ENCODE measurements around the gene BACE1-AS. TPM values are rescaled to one million over a fixed set of nuclear protein-coding genes. Genes with fewer than 3 reads are reported as not detected.

Gene BACE1-AS
- total and polyA plus RNA-seq, 12 donors = 4.0 to 35.1 (median 7.5) TPM

- WGBS, 4 donors = 49 to 81% (median 65%) methylated on average over 2 of the region's 2 CpGs
- TF ChIP-seq, protein P1, sequence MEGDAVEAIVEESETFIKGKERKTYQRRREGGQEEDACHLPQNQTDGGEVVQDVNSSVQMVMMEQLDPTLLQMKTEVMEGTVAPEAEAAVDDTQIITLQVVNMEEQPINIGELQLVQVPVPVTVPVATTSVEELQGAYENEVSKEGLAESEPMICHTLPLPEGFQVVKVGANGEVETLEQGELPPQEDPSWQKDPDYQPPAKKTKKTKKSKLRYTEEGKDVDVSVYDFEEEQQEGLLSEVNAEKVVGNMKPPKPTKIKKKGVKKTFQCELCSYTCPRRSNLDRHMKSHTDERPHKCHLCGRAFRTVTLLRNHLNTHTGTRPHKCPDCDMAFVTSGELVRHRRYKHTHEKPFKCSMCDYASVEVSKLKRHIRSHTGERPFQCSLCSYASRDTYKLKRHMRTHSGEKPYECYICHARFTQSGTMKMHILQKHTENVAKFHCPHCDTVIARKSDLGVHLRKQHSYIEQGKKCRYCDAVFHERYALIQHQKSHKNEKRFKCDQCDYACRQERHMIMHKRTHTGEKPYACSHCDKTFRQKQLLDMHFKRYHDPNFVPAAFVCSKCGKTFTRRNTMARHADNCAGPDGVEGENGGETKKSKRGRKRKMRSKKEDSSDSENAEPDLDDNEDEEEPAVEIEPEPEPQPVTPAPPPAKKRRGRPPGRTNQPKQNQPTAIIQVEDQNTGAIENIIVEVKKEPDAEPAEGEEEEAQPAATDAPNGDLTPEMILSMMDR (IDR thresholded peaks at IDR 0.05) = no peak
- TF ChIP-seq POLR2A (IDR thresholded peaks at IDR 0.05) = no peak
- intact Hi-C loops (cut with DNase I) = no loop called here
Measured at GRCh38 chr11:117332843-117333242, 41.7 kb downstream of the BACE1-AS start.

GRCh38 chr11:117333917-117334316 lies 42.8 kb downstream of the BACE1-AS start:
- Histone ChIP-seq H3K4me1 (replicated peaks in 1 of 2) (peaks cover 5 to 6% of the 10 kb centered on the region in 2 donors), H3K4me3 (no peak overlapping the region), H3K27ac (no peak overlapping the region), H3K9me3 (replicated peaks in 1 of 3) (no peaks in the 10 kb centered on the region), H3K36me3 (replicated peaks in 1 of 2) (peaks cover 0 to 3% of the 10 kb centered on the region in 2 donors), H3K27me3 (no peaks in the 10 kb centered on the region)
- intact Hi-C loops (cut with DNase I) = no loop called here
- TF ChIP-seq, protein P1 (IDR thresholded peaks at IDR 0.05) = no peak
- TF ChIP-seq POLR2A (IDR thresholded peaks at IDR 0.05) = no peak
- no peak for DNase-seq
- WGBS, 4 donors = 81 to 88% (median 84%) methylated on average over 9 of the region's 9 CpGs

More at GRCh38 chr11:117332843-117333242, 41.7 kb downstream of the BACE1-AS start:
- Histone ChIP-seq H3K27ac (no peak overlapping the region), H3K9me3 (replicated peaks in 1 of 3) (no peaks in the 10 kb centered on the region), H3K27me3 (no peaks in the 10 kb centered on the region), H3K36me3 (replicated peaks in 1 of 2) (peaks cover 0 to 3% of the 10 kb centered on the region in 2 donors), H3K4me3 (no peak overlapping the region), H3K4me1 (replicated peaks in 1 of 2) (peaks cover 9 to 11% of the 10 kb centered on the region in 2 donors)
- DNase-seq = no peak

DNA sequence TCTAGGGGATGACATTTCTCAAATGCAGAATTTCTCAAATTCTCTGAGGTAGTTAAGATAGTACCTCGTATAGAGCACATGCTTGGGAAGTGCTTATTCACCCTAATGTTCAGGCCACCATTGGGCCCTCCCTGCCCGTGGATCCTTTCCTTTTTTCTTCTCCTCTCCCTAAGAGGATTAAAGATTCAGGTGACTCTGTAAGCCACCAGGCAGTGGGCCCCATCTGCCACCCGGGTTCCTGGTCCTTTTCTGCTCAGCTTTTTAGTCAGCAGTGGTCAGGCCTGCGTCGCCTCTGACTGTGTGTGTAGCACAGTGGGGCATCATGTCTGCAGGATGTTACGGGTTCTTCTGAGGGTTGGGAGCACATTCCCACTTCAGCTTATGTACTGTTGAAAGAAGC lies 43.8 kb downstream of the BACE1-AS start:
- no peaks in the 10 kb centered on the region for H3K4me1 ChIP-seq (replicated peaks in 1 of 2)
- H3K27ac ChIP-seq = no peak overlapping the region
- H3K36me3 ChIP-seq (replicated peaks in 1 of 2) = peaks cover 0 to 8% of the 10 kb centered on the region in 2 donors
- no peak overlapping the region for H3K4me3 ChIP-seq
- H3K27me3 ChIP-seq = no peaks in the 10 kb centered on the region
- DNase-seq = no peak
- H3K9me3 ChIP-seq (replicated peaks in 1 of 3) = no peaks in the 10 kb centered on the region
- WGBS, 4 donors = 84 to 91% (median 88%) methylated on average over 6 of the region's 6 CpGs
- no peak for TF ChIP-seq POLR2A (IDR thresholded peaks at IDR 0.05)
- TF ChIP-seq, protein P1 (IDR thresholded peaks at IDR 0.05) = no peak
- intact Hi-C loops (cut with DNase I) = no loop called here

GRCh38 chr11:117335399-117335798 lies 44.3 kb downstream of the BACE1-AS start:
- Histone ChIP-seq H3K27me3 (no peaks in the 10 kb centered on the region), H3K27ac (no peak overlapping the region), H3K4me1 (replicated peaks in 1 of 2) (no peaks in the 10 kb centered on the region), H3K4me3 (no peak overlapping the region), H3K36me3 (replicated peaks in 1 of 2) (peaks cover 0 to 13% of the 10 kb centered on the region in 2 donors), H3K9me3 (replicated peaks in 1 of 3) (no peaks in the 10 kb centered on the region)
- 88 to 94% (median 93%) methylated on average over 5 of the region's 5 CpGs for WGBS, 4 donors
- TF ChIP-seq, protein P1 (IDR thresholded peaks at IDR 0.05) = no peak
- no peak for TF ChIP-seq POLR2A (IDR thresholded peaks at IDR 0.05)
- DNase-seq = no peak
- intact Hi-C loops (cut with DNase I) = no loop called here

All from adrenal gland (tissue), 12 donors.